BLaER1 treated with 17β-estradiol and CSF1 and Interleukin-3, amounts not matched to agents 10 nM and 100 nM (cell line): ENCODE results near the gene RGMB.
A peak's percentile ranks its signal among the peaks of the same experiment; 100 is the strongest.

Source experiments
- H3K27ac ChIP-seq, 11 experiments: shearing (Covaris generic); formaldehyde crosslinking; 2 replicates each; pipeline ENCODE4 v1.8.1; 2022
- H3K27me3 ChIP-seq, 11 experiments: shearing (Covaris generic); formaldehyde crosslinking; 2 replicates each; pipeline ENCODE4 v1.8.1; 2022
- H3K36me3 ChIP-seq, 11 experiments: shearing (Covaris generic); formaldehyde crosslinking; 2 replicates each; pipeline ENCODE4 v1.8.1; 2022
- H3K4me1 ChIP-seq, 10 experiments: shearing (Covaris generic); formaldehyde crosslinking; 2 replicates each; pipeline ENCODE4 v1.8.1; 2022
- H3K4me2 ChIP-seq, 11 experiments: shearing (Covaris generic); formaldehyde crosslinking; 2 replicates each; pipeline ENCODE4 v1.8.1; 2022
- H3K4me3 ChIP-seq, 10 experiments: shearing (Covaris generic); formaldehyde crosslinking; 2 replicates each; pipeline ENCODE4 v1.8.1; 2022
- H3K9ac ChIP-seq, 11 experiments: shearing (Covaris generic); formaldehyde crosslinking; 2 replicates each; pipeline ENCODE4 v1.8.1; 2022
- H3K9me3 ChIP-seq, 11 experiments: shearing (Covaris generic); formaldehyde crosslinking; replicated peaks in 1 of 11; 2 replicates each; pipeline ENCODE4 v1.8.1; 2022
- H4K20me1 ChIP-seq, 11 experiments: shearing (Covaris generic); formaldehyde crosslinking; 2 replicates each; pipeline ENCODE4 v1.8.1; 2022
- Cebpa-rat ChIP-seq, 11 experiments: shearing (Covaris generic); IDR thresholded peaks; 2 replicates each; pipeline ENCODE4 v1.8.1; 2022

Gene RGMB

GRCh38 chr5:98763001-98763630 lies 10.3 kb upstream of the RGMB start:
- no peak for TF ChIP-seq Cebpa-rat (IDR thresholded peaks at IDR 0.05)
- H3K36me3 ChIP-seq, result no peaks in the 10 kb centered on the region
- H3K4me3 ChIP-seq, result no peak overlapping the region
- H3K27me3 ChIP-seq, result peaks cover 0 to 1% (median 0%) of the 10 kb centered on the region in 11 experiments; a peak in 4 of 22 replicates
- H3K4me1 ChIP-seq, result no peaks in the 10 kb centered on the region
- no peak overlapping the region for H3K9ac ChIP-seq
- no peaks in the 10 kb centered on the region for H4K20me1 ChIP-seq
- no peaks in the 10 kb centered on the region; a peak in 1 of 22 replicates for H3K9me3 ChIP-seq
- H3K4me2 ChIP-seq, result no peak overlapping the region
- H3K27ac ChIP-seq, result no peak overlapping the region

GRCh38 chr5:98765815-98766214 lies 7.6 kb upstream of the RGMB start:
- Histone ChIP-seq H3K4me1 (peaks cover 5 to 23% (median 14%) of the 10 kb centered on the region in 10 experiments; a peak in 15 of 20 replicates), H3K27ac (no peak overlapping the region), H3K4me3 (no peak overlapping the region), H3K27me3 (peaks cover 15 to 28% (median 21%) of the 10 kb centered on the region in 11 experiments; a peak in 19 of 22 replicates), H3K4me2 (no peak overlapping the region), H3K36me3 (no peaks in the 10 kb centered on the region), H4K20me1 (no peaks in the 10 kb centered on the region), H3K9me3 (peaks cover 0 to 9% (median 0%) of the 10 kb centered on the region in 11 experiments; a peak in 5 of 22 replicates), H3K9ac (no peak overlapping the region)
- TF ChIP-seq Cebpa-rat (IDR thresholded peaks at IDR 0.05), result no peak

GRCh38 chr5:98767581-98767980 lies 5.9 kb upstream of the RGMB start:
- Histone ChIP-seq H3K9me3 (peaks cover 0 to 9% (median 0%) of the 10 kb centered on the region in 11 experiments; a peak in 4 of 22 replicates), H3K27me3 (peaks cover 15 to 28% (median 21%) of the 10 kb centered on the region in 11 experiments; a peak in 19 of 22 replicates), H3K36me3 (no peaks in the 10 kb centered on the region), H3K27ac (no peak overlapping the region), H3K9ac (no peak overlapping the region), H3K4me2 (no peak overlapping the region), H3K4me1 (peaks cover 15 to 41% (median 24%) of the 10 kb centered on the region in 10 experiments), H3K4me3 (no peak overlapping the region), H4K20me1 (no peaks in the 10 kb centered on the region)
- no peak for TF ChIP-seq Cebpa-rat (IDR thresholded peaks at IDR 0.05)

- H3K27ac ChIP-seq, result no peak overlapping the region
- H3K4me2 ChIP-seq, result peak overlapping the region; percentile 86 to 100 (median 98)
Measured at GRCh38 chr5:98768160-98768959, 5.1 kb upstream of the RGMB start.

GRCh38 chr5:98768960-98769209 lies 4.6 kb upstream of the RGMB start:
- peak overlapping the region in 1 of 11 experiments; percentile 48; a peak in 2 of 22 replicates for H3K27ac ChIP-seq
- peaks cover 15 to 28% (median 21%) of the 10 kb centered on the region in 11 experiments; a peak in 19 of 22 replicates for H3K27me3 ChIP-seq
- H3K4me1 ChIP-seq, result peaks cover 18 to 45% (median 28%) of the 10 kb centered on the region in 10 experiments
- TF ChIP-seq Cebpa-rat (IDR thresholded peaks at IDR 0.05), result no peak
- peak overlapping the region in 8 of 11 experiments; percentile 50 to 76 (median 69); a peak in 11 of 22 replicates for H3K9ac ChIP-seq
- H3K36me3 ChIP-seq, result no peaks in the 10 kb centered on the region
- peaks cover 0 to 3% (median 0%) of the 10 kb centered on the region in 11 experiments; a peak in 6 of 22 replicates for H4K20me1 ChIP-seq
- H3K9me3 ChIP-seq, result peaks cover 0 to 9% (median 0%) of the 10 kb centered on the region in 11 experiments; a peak in 4 of 22 replicates
- peak overlapping the region; percentile 86 to 100 (median 98) for H3K4me2 ChIP-seq
- H3K4me3 ChIP-seq, result peak overlapping the region; percentile 62 to 76 (median 69)

More at GRCh38 chr5:98768160-98768959, 5.1 kb upstream of the RGMB start:
- peaks cover 15 to 28% (median 21%) of the 10 kb centered on the region in 11 experiments; a peak in 19 of 22 replicates for H3K27me3 ChIP-seq
- peaks cover 0 to 9% (median 0%) of the 10 kb centered on the region in 11 experiments; a peak in 4 of 22 replicates for H3K9me3 ChIP-seq
- H3K4me3 ChIP-seq, result peak overlapping the region; percentile 62 to 76 (median 69); a peak in 18 of 20 replicates
- TF ChIP-seq Cebpa-rat (IDR thresholded peaks at IDR 0.05), result no peak
- no peaks in the 10 kb centered on the region for H3K36me3 ChIP-seq
- peak overlapping the region in 1 of 11 experiments; percentile 72; a peak in 1 of 22 replicates for H3K9ac ChIP-seq
- H4K20me1 ChIP-seq, result no peaks in the 10 kb centered on the region
- peaks cover 18 to 45% (median 28%) of the 10 kb centered on the region in 10 experiments for H3K4me1 ChIP-seq

- Histone ChIP-seq H3K27ac (peak overlapping the region in 8 of 11 experiments; percentile 18 to 67 (median 48); a peak in 12 of 22 replicates), H3K9me3 (peaks cover 0 to 9% (median 0%) of the 10 kb centered on the region in 11 experiments; a peak in 4 of 22 replicates)
Measured at GRCh38 chr5:98769210-98769958, 4.1 kb upstream of the RGMB start.

GRCh38 chr5:98769959-98770208 lies 3.6 kb upstream of the RGMB start:
- peaks cover under 1 to 13% (median 10%) of the 10 kb centered on the region in 11 experiments; a peak in 19 of 22 replicates for H4K20me1 ChIP-seq
- peaks cover 15 to 28% (median 21%) of the 10 kb centered on the region in 11 experiments; a peak in 19 of 22 replicates for H3K27me3 ChIP-seq
- H3K4me3 ChIP-seq, result peak overlapping the region; percentile 62 to 76 (median 69)
- no peaks in the 10 kb centered on the region for H3K36me3 ChIP-seq
- peaks cover 0 to 9% (median 0%) of the 10 kb centered on the region in 11 experiments; a peak in 4 of 22 replicates for H3K9me3 ChIP-seq
- peaks cover 18 to 45% (median 28%) of the 10 kb centered on the region in 10 experiments for H3K4me1 ChIP-seq
- H3K9ac ChIP-seq, result peak overlapping the region; percentile 50 to 76 (median 68); a peak in 21 of 22 replicates
- TF ChIP-seq Cebpa-rat (IDR thresholded peaks at IDR 0.05), result no peak
- H3K27ac ChIP-seq, result peak overlapping the region in 9 of 11 experiments; percentile 30 to 67 (median 49); a peak in 11 of 22 replicates
- H3K4me2 ChIP-seq, result peak overlapping the region; percentile 86 to 100 (median 98)

More at GRCh38 chr5:98769210-98769958, 4.1 kb upstream of the RGMB start:
- Histone ChIP-seq H4K20me1 (peaks cover 0 to 8% (median 5%) of the 10 kb centered on the region in 11 experiments; a peak in 10 of 22 replicates), H3K36me3 (no peaks in the 10 kb centered on the region), H3K9ac (peak overlapping the region; percentile 50 to 76 (median 68); a peak in 21 of 22 replicates), H3K4me1 (peaks cover 18 to 45% (median 28%) of the 10 kb centered on the region in 10 experiments), H3K4me2 (peak overlapping the region; percentile 86 to 100 (median 98)), H3K4me3 (peak overlapping the region; percentile 62 to 76 (median 69)), H3K27me3 (peaks cover 15 to 28% (median 21%) of the 10 kb centered on the region in 11 experiments; a peak in 19 of 22 replicates)
- no peak for TF ChIP-seq Cebpa-rat (IDR thresholded peaks at IDR 0.05)
